H1 (cell line): ENCODE measurements around the gene SBK1. TPM values are rescaled to one million over a fixed set of nuclear protein-coding genes. Genes with fewer than 3 reads are reported as not detected.

Experiments
- CTCF ChIA-PET: fragments of 300-600 bp; sonication (Branson Sonifier 250); formaldehyde crosslinking; loops from one replicate; lab custom pipeline; 2021; ENCODE audit not compliant: partially characterized antibody; lab: Charles Lee
- POLR2A ChIA-PET: fragments of 300-600 bp; sonication (Branson Sonifier 250); formaldehyde crosslinking; loops from one replicate; lab custom pipeline; 2021; ENCODE audit warnings: inconsistent platforms; ENCODE audit not compliant: partially characterized antibody; lab: Charles Lee
- DNase-seq, 2 experiments: peaks; one replicate each; pipeline versions ENCODE4 v3.0.0 to v3.0.0-alpha.2; 2010 to 2022; ENCODE audit warnings: low spot score in 2 of 2, low read depth in 1 of 2, mixed read lengths in 1 of 2
- FAIRE-seq: peaks from 2 replicates; lab custom pipeline; 2011; peaks lifted over from hg19 to GRCh38; lab: Jason Lieb, UNC
- H2AFZ ChIP-seq: 2 replicates; pipeline ENCODE4 v1.8.1; 2012; ENCODE audit warnings: low read length, inconsistent platforms
- H2AK5ac ChIP-seq: 2 replicates; pipeline ENCODE4 v1.6.1; 2013; ENCODE audit warnings: low read depth, low read length
- H2BK120ac ChIP-seq: replicated peaks from 2 replicates; pipeline ENCODE3; 2013; ENCODE audit warnings: low read depth, low read length, inconsistent platforms
- H2BK12ac ChIP-seq: 2 replicates; pipeline ENCODE4 v1.6.1; 2013; ENCODE audit warnings: low read depth, low read length
- H2BK15ac ChIP-seq: 2 replicates; pipeline ENCODE4 v1.6.1; 2013; ENCODE audit warnings: low read length
- H2BK20ac ChIP-seq: 2 replicates; pipeline ENCODE4 v1.6.1; 2013; ENCODE audit warnings: low read length
- H2BK5ac ChIP-seq: 2 replicates; pipeline ENCODE4 v1.6.1; 2013; ENCODE audit warnings: low read depth, low read length
- H3K14ac ChIP-seq: 2 replicates; pipeline ENCODE4 v1.6.1; 2013; ENCODE audit warnings: inconsistent platforms; ENCODE audit not compliant: insufficient read length
- H3K18ac ChIP-seq: 2 replicates; pipeline ENCODE4 v1.6.1; 2013; ENCODE audit warnings: low read length; ENCODE audit errors: extremely low read depth
- H3K23ac ChIP-seq: 2 replicates; pipeline ENCODE4 v1.6.1; 2013; ENCODE audit warnings: inconsistent platforms; ENCODE audit not compliant: insufficient read length
- H3K23me2 ChIP-seq: 2 replicates; pipeline ENCODE4 v1.6.1; 2013; ENCODE audit warnings: low read depth, low read length
- H3K27ac ChIP-seq: 2 replicates; pipeline ENCODE4 v1.6.1; 2011; ENCODE audit warnings: low read depth, low read length, inconsistent platforms
- H3K27me3 ChIP-seq, 4 experiments: replicated peaks in 1 of 4; 1 replicate in 1 of 4; 2 replicates in 3 of 4; pipeline versions ENCODE4 v1.6.1 to v1.8.1; 2011 to 2013; ENCODE audit warnings: low read length in 3 of 4, mild to moderate bottlenecking in 3 of 4, inconsistent platforms in 2 of 4, mixed read lengths in 2 of 4, moderate library complexity in 1 of 4; ENCODE audit not compliant: control insufficient read depth in 3 of 4, insufficient read depth in 3 of 4; ENCODE audit errors: extremely low read depth in 1 of 4
- H3K36me3 ChIP-seq, 4 experiments: 2 replicates each; pipeline versions ENCODE4 v1.6.1 to v1.8.1; 2011 to 2013; ENCODE audit warnings: mild to moderate bottlenecking in 4 of 4, low read length in 3 of 4, moderate library complexity in 2 of 4, control low read depth in 1 of 4, inconsistent platforms in 1 of 4; ENCODE audit not compliant: insufficient read depth in 4 of 4, control insufficient read depth in 2 of 4
- H3K4ac ChIP-seq: replicated peaks from 2 replicates; pipeline ENCODE3; 2013; ENCODE audit warnings: low read length, low read depth, mixed read lengths, inconsistent platforms; ENCODE audit not compliant: insufficient read length
- H3K4me1 ChIP-seq, 4 experiments: replicated peaks in 1 of 4; 1 replicate in 1 of 4; 2 replicates in 3 of 4; pipeline versions ENCODE4 v1.6.1 to v1.8.1; 2011 to 2013; ENCODE audit warnings: low read length in 3 of 4, inconsistent platforms in 2 of 4, mixed read lengths in 1 of 4; ENCODE audit not compliant: insufficient read depth in 4 of 4, control insufficient read depth in 3 of 4
- H3K4me2 ChIP-seq, 2 experiments: 2 replicates each; pipeline versions ENCODE4 v1.6.1 to v1.8.1; 2011 to 2013; ENCODE audit warnings: low read depth in 2 of 2, low read length in 2 of 2, control low read depth in 1 of 2, inconsistent platforms in 1 of 2, mild to moderate bottlenecking in 1 of 2; ENCODE audit not compliant: insufficient read depth in 1 of 2
- H3K4me3 ChIP-seq, 4 experiments: fragments of 200-600, 300-600 bp in 1 of 4; sonication (generic), shearing (Covaris generic), sonication (Bioruptor Twin) in 1 of 4; 2 replicates each; pipeline versions ENCODE4 v1.5.1 to v1.8.1; 2011 to 2016; ENCODE audit warnings: low read length in 4 of 4, low read depth in 3 of 4, control low read depth in 2 of 4, inconsistent platforms in 2 of 4, mild to moderate bottlenecking in 2 of 4, mixed read lengths in 1 of 4, moderate library complexity in 1 of 4; ENCODE audit not compliant: insufficient read depth in 2 of 4; ENCODE audit errors: extremely low read depth in 1 of 4
- H3K56ac ChIP-seq: replicated peaks from 2 replicates; pipeline ENCODE3; 2013; ENCODE audit warnings: low read depth, mild to moderate bottlenecking, mixed read lengths, low read length, inconsistent platforms; ENCODE audit not compliant: insufficient read length
- H3K79me1 ChIP-seq: 2 replicates; pipeline ENCODE4 v1.6.1; 2013; ENCODE audit warnings: low read depth, low read length, control low read depth
- H3K79me2 ChIP-seq, 2 experiments: 2 replicates each; pipeline versions ENCODE4 v1.6.1 to v1.8.1; 2012 to 2013; ENCODE audit warnings: low read length in 2 of 2, mild to moderate bottlenecking in 2 of 2, inconsistent platforms in 1 of 2; ENCODE audit not compliant: insufficient read depth in 2 of 2, control insufficient read depth in 1 of 2
- H3K9ac ChIP-seq, 4 experiments: replicated peaks in 1 of 4; 1 replicate in 1 of 4; 2 replicates in 3 of 4; pipeline versions ENCODE4 v1.6.1 to v1.8.1; 2011 to 2013; ENCODE audit warnings: low read depth in 3 of 4, low read length in 3 of 4, control low read depth in 2 of 4, mild to moderate bottlenecking in 2 of 4, moderate library complexity in 2 of 4, inconsistent platforms in 1 of 4; ENCODE audit errors: extremely low read depth in 1 of 4
- H3K9me3 ChIP-seq, 2 experiments: 2 replicates each; pipeline versions ENCODE4 v1.6.1 to v1.8.1; 2012 to 2013; ENCODE audit warnings: mild to moderate bottlenecking in 2 of 2, moderate library complexity in 2 of 2, control low read depth in 1 of 2, inconsistent platforms in 1 of 2, low read depth in 1 of 2, low read length in 1 of 2, mixed read lengths in 1 of 2; ENCODE audit not compliant: insufficient read depth in 2 of 2
- H4K20me1 ChIP-seq, 2 experiments: replicated peaks in 1 of 2; 2 replicates each; pipeline versions ENCODE3 to v1.8.1; 2011 to 2013; ENCODE audit warnings: inconsistent platforms in 2 of 2, low read length in 2 of 2, mild to moderate bottlenecking in 1 of 2; ENCODE audit not compliant: insufficient read depth in 2 of 2, control insufficient read depth in 1 of 2
- H4K5ac ChIP-seq: 2 replicates; pipeline ENCODE4 v1.6.1; 2013; ENCODE audit warnings: low read length, low read depth, mixed read lengths, inconsistent platforms; ENCODE audit not compliant: insufficient read length
- H4K8ac ChIP-seq: 2 replicates; pipeline ENCODE4 v1.8.0; 2013; ENCODE audit warnings: mild to moderate bottlenecking, moderate library complexity, low read length, inconsistent platforms; ENCODE audit not compliant: insufficient read depth; ENCODE audit errors: extremely low read depth
- H4K91ac ChIP-seq: replicated peaks from 2 replicates; pipeline ENCODE3; 2013; ENCODE audit warnings: low read length, mixed read lengths, inconsistent platforms; ENCODE audit not compliant: insufficient read length
- ATF2 ChIP-seq: IDR thresholded peaks from 2 replicates; pipeline ENCODE4 v1.6.1; 2012; ENCODE audit warnings: low read length, inconsistent platforms
- CBX5 ChIP-seq: fragments of 300-800, 300-1000 bp; sonication (generic); IDR thresholded peaks from 2 replicates; pipeline ENCODE4 v1.7.1; 2016; ENCODE audit warnings: antibody characterized with exemption, low read length, low read depth
- CHD1 ChIP-seq: IDR thresholded peaks from 2 replicates; pipeline ENCODE4 v1.6.1; 2012; ENCODE audit warnings: low read depth, low read length, improper control_type of control experiment
- EGR1 ChIP-seq: IDR thresholded peaks from 2 replicates; pipeline ENCODE4 v1.6.1; 2011; ENCODE audit warnings: low read depth, low read length, borderline replicate concordance
- FOSL1 ChIP-seq: IDR thresholded peaks from 2 replicates; pipeline ENCODE4 v1.6.1; 2011; ENCODE audit warnings: mild to moderate bottlenecking, low read depth, low read length, moderate library complexity; ENCODE audit not compliant: insufficient read depth
- GABPA ChIP-seq: IDR thresholded peaks from 2 replicates; pipeline ENCODE4 v1.6.1; 2011; ENCODE audit warnings: mild to moderate bottlenecking, low read length, moderate library complexity, borderline replicate concordance; ENCODE audit not compliant: insufficient read depth
- JUND ChIP-seq: IDR thresholded peaks from 2 replicates; pipeline ENCODE4 v1.6.1; 2011; ENCODE audit warnings: mild to moderate bottlenecking, improper control_type of control experiment, low read length
- KDM1A ChIP-seq: fragments of 200-600, 300-600 bp; sonication (generic); IDR thresholded peaks from 2 replicates; pipeline ENCODE4 v1.7.1; 2016; ENCODE audit warnings: mild to moderate bottlenecking, low read length, borderline replicate concordance
- KDM4A ChIP-seq: IDR thresholded peaks from one replicate; pipeline ENCODE4 v1.7.1; 2012; ENCODE audit warnings: low read depth, mild to moderate bottlenecking, moderate library complexity, low read length, inconsistent platforms; ENCODE audit not compliant: severe bottlenecking
- NRF1 ChIP-seq: IDR thresholded peaks from 2 replicates; pipeline ENCODE4 v1.6.1; 2011; ENCODE audit warnings: mild to moderate bottlenecking, low read depth, low read length, improper control_type of control experiment
- PHF8 ChIP-seq: fragments of 200-600 bp; sonication (generic); conservative IDR thresholded peaks from 2 replicates; pipeline ENCODE4 v1.7.1; 2012; ENCODE audit warnings: low read depth, mild to moderate bottlenecking, inconsistent platforms, low read length, moderate library complexity
- SIRT6 ChIP-seq: IDR thresholded peaks from one replicate; pipeline ENCODE4 v1.7.1; 2012; ENCODE audit warnings: low read length, inconsistent platforms
- WGBS, 2 experiments: shearing (Covaris generic) in 1 of 2; methylation state at CpG; one replicate each; pipeline versions ENCODE4 v1.1.6 to v1.1.7; 2013 to 2015; ENCODE audit warnings: low lambda C conversion rate in 2 of 2, mixed read lengths in 2 of 2, inconsistent platforms in 1 of 2, low coverage in 1 of 2, missing lambda C conversion rate in 1 of 2; ENCODE audit not compliant: insufficient replicate concordance in 2 of 2, insufficient coverage in 1 of 2, insufficient read length in 1 of 2; ENCODE audit errors: extremely low coverage in 1 of 2, missing lambda C conversion rate in 1 of 2; 5-methylcytosine and 5-hydroxymethylcytosine counted together
- polyA plus RNA-seq, 7 experiments: library from polyadenylated mRNA; depleted of rRNA in 3 of 7; stranded (reverse) in 5 of 7; unstranded in 2 of 7; fragments of >200 nt in 5 of 7; fragments of 200-250 nt in 2 of 7; gene quantifications; 1 replicate in 5 of 7; 2 replicates in 1 of 7; 4 replicates in 1 of 7; pipeline versions ENCODE4 v1.2.1 to v1.2.3, GENCODE V29; 2011 to 2013; ENCODE audit warnings: missing spikeins in 2 of 7, mixed read lengths in 2 of 7
- total RNA-seq: library from RNA; stranded (reverse); fragmentation: NEBNext Ultra II Directional; extraction: Animal tissue kit (Norgen Biotek cat#: 25700); gene quantifications from 2 replicates; pipeline ENCODE4 v1.2.1, GENCODE V29; 2021
- TF ChIP-seq, protein P1 (sequence below): IDR thresholded peaks from 2 replicates; pipeline ENCODE4 v1.6.1; 2012; ENCODE audit warnings: inconsistent platforms

SBK1 gene
- total and polyA plus RNA-seq, 2 of the 8 experiments (the other 6 are each of a cell fraction or from before 2014, with no cell fraction given): 18.2 to 73.9 TPM

DNA sequence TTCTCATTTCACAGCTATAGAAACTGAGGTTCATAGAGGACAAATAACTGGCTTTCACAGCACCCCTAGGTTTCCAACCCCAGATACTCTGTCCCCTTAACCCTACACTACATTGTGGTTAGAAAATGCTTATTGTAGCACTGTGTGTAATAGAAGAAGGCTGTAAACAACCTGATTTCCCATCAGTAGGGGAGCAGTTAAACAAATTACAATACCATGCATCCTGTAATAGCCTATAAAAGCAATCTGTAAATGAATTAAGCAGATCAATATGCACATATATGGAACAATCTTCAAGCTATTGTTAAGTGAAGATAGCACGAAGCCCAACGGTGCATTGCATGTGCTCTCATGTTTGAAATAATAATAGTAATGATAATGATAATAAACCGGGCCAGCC is 41.3 kb upstream of the SBK1 start:
- Histone ChIP-seq H4K20me1 (no peaks in the 10 kb centered on the region), H2BK12ac (no peak overlapping the region), H3K79me2 (no peaks in the 10 kb centered on the region), H2AK5ac (no peak overlapping the region), H3K4me3 (no peak overlapping the region), H3K56ac (no peak overlapping the region), H3K27me3 (no peaks in the 10 kb centered on the region), H3K14ac (no peak overlapping the region), H4K91ac (no peak overlapping the region), H2BK5ac (no peak overlapping the region), H3K23me2 (no peaks in the 10 kb centered on the region), H3K27ac (no peak overlapping the region), H2AFZ (no peak overlapping the region), H3K36me3 (no peaks in the 10 kb centered on the region), H3K9ac (no peak overlapping the region), H2BK15ac (no peak overlapping the region), H3K18ac (no peak overlapping the region), H2BK20ac (no peak overlapping the region), H3K9me3 (no peaks in the 10 kb centered on the region), H3K4me1 (peaks cover 0 to 10% (median 5%) of the 10 kb centered on the region in 4 experiments; a peak in 6 of 7 replicates), H2BK120ac (no peak overlapping the region), H3K79me1 (no peaks in the 10 kb centered on the region), H3K23ac (no peak overlapping the region), H4K5ac (no peak overlapping the region), H3K4ac (no peak overlapping the region), H3K4me2 (peak overlapping the region in 1 of 2 experiments; percentile 44; a peak in 2 of 4 replicates), H4K8ac (no peak overlapping the region)
- DNase-seq: no peak
- TF ChIP-seq, protein P1, sequence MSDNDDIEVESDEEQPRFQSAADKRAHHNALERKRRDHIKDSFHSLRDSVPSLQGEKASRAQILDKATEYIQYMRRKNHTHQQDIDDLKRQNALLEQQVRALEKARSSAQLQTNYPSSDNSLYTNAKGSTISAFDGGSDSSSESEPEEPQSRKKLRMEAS: no peak
- TF ChIP-seq SIRT6: no peak
- no peak for TF ChIP-seq EGR1
- TF ChIP-seq PHF8: no peak
- no peak for TF ChIP-seq CHD1
- no peak for TF ChIP-seq CBX5
- TF ChIP-seq ATF2: no peak
- no peak for TF ChIP-seq NRF1
- TF ChIP-seq KDM1A: no peak
- no peak for TF ChIP-seq KDM4A
- no peak for TF ChIP-seq FOSL1
- no peak for TF ChIP-seq GABPA
- TF ChIP-seq JUND: no peak
- 35% methylated on average over 3 of the region's 3 CpGs; no CpG with 5 or more reads in 1 of the 2 experiments for WGBS, 2 experiments
- POLR2A ChIA-PET: no interaction called here
- CTCF ChIA-PET: interaction anchor here (2.0 kb wide), 1 partner anchor 66 kb away, joined by 4 read pairs; no protein-coding TSS in a partner anchor
- no peak for FAIRE-seq
